Esophagus squamous epithelium (tissue), 5 donors: ENCODE data around the gene ABHD17A. TPM values are rescaled to one million over a fixed set of nuclear protein-coding genes. Genes with fewer than 3 reads are reported as not detected.

Experiments
- DNase-seq: peaks from one replicate; lab custom pipeline; 2025; lab: John Stamatoyannopoulos, UW
- H3K27ac ChIP-seq, 4 donors: fragments of 200-600 bp; sonication (generic); one replicate each; pipeline ENCODE4 v1.5.1; 2016 to 2019; ENCODE audit warnings: mild to moderate bottlenecking in 1 of 4
- H3K27me3 ChIP-seq, 4 donors: fragments of 200-600 bp; sonication (generic); 1 replicate in 3 of 4; 2 replicates in 1 of 4; pipeline versions ENCODE4 v1.5.1 to v1.6.0; 2017 to 2021; ENCODE audit warnings: antibody characterized with exemption in 1 of 4
- H3K36me3 ChIP-seq, 3 donors: fragments of 200-600 bp; sonication (generic); one replicate each; pipeline ENCODE4 v1.5.1; 2016 to 2019
- H3K4me1 ChIP-seq, 3 donors: fragments of 200-600 bp; sonication (generic); one replicate each; pipeline ENCODE4 v1.5.1; 2017 to 2019
- H3K4me3 ChIP-seq, 4 donors: fragments of 200-600 bp; sonication (generic); 1 replicate in 3 of 4; 2 replicates in 1 of 4; pipeline ENCODE4 v1.5.1; 2016 to 2019; ENCODE audit warnings: mild to moderate bottlenecking in 2 of 4, moderate library complexity in 1 of 4
- H3K9me3 ChIP-seq, 3 donors: fragments of 200-600 bp; sonication (generic); one replicate each; pipeline ENCODE4 v1.5.1; 2016 to 2019
- CTCF ChIP-seq, 6 experiments: fragments of 450-650 bp in 4 of 6; fragments of 200-600 bp in 2 of 6; sonication (generic) in 2 of 6; IDR thresholded peaks; one replicate each; pipeline ENCODE4 v1.5.1; 2016 to 2019; ENCODE audit warnings: antibody characterized with exemption in 6 of 6, mild to moderate bottlenecking in 4 of 6, moderate library complexity in 4 of 6
- POLR2A ChIP-seq, 4 donors: fragments of 450-650 bp; IDR thresholded peaks; one replicate each; pipeline ENCODE4 v1.6.1; 2017; ENCODE audit warnings: antibody characterized with exemption in 4 of 4, mild to moderate bottlenecking in 4 of 4, moderate library complexity in 3 of 4
- WGBS, 2 donors: methylation state at CpG; one replicate each; pipeline ENCODE4 v1.1.5; 2018; 5-methylcytosine and 5-hydroxymethylcytosine counted together
- intact Hi-C: fragments of 100-400 bp; cut with DNase I; formaldehyde crosslinking; loops from one replicate; pipeline ENCODE4 v1.15.0; 2022
- total RNA-seq, 4 donors: library from RNA; depleted of rRNA; stranded (reverse); fragments of >200 nt; gene quantifications; one replicate each; pipeline ENCODE4 v1.1.0, GENCODE V29; 2016
- donor health status: DM: yes; HTN: yes; CAD: no.

ABHD17A gene
- total RNA-seq, 4 donors from 2014 or later, result 78.4 to 91.7 (median 82.9) TPM

DNA sequence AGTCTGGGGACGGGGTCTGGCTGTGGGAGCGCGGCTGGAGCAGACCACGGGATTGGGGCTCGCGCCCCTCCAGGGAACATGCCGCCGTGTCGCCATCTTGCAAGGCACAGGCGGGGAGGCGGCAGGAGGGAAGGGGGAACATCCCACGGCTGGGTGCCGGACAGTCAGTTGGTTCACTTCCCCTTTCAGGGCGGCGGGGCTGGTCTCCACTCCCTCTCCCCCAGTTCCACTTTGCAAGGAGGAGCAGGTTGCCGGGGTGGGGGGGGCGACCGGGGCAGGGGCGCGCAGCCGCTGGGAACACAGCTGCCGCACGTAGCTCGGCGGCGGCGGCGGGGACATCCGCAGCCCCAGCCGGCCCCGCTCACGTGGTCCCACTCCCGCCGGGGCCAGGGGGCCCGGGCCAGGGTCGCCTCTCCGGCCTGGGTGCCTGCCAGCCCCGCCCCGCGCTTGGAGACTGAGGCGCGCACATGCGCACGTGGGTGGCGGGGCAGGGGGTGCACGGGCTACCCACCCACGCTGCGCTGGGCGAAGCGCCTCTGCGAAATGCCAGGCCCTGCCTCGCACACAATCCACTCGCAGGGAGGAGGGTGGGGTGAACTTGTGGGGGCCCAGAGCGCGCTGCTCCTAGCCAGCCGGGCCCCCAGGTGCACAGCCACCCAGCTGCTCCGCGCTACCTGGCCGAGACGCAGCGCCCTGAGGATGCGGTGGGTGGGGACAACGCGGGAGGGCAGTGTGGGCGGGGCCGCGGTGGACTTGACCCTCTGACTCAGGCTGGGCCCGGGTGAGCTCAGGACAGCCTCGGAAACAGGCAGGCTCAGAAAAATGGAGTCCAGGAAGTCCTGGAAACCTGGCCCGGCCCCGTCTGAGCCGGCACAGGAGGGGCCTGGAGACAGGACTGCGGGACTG is 28.3 kb downstream of the ABHD17A start:
- 6% methylated on average over 17 of the region's 73 CpGs; no CpG with 5 or more reads in 1 of the 2 donors for WGBS, 2 donors
- peak in 1 of 6 experiments; percentile 5 for TF ChIP-seq CTCF (IDR thresholded peaks at IDR 0.05)
- TF ChIP-seq POLR2A (IDR thresholded peaks at IDR 0.05), result peak in 1 of 4 donors; percentile 61
- H3K9me3 ChIP-seq, result no peaks in the 10 kb centered on the region
- H3K27me3 ChIP-seq, result no peaks in the 10 kb centered on the region
- intact Hi-C loops, result no loop called here
- peak overlapping the region; percentile 92 to 97 (median 96) for H3K27ac ChIP-seq
- H3K36me3 ChIP-seq, result peaks cover 0 to 7% (median 0%) of the 10 kb centered on the region in 3 donors
- H3K4me3 ChIP-seq, result peak overlapping the region; percentile 31 to 78 (median 53)
- DNase-seq, result no peak
- peaks cover 90 to 100% (median 98%) of the 10 kb centered on the region in 3 donors for H3K4me1 ChIP-seq

- peak overlapping the region; percentile 31 to 78 (median 53) for H3K4me3 ChIP-seq
- H3K36me3 ChIP-seq, result peaks cover 0 to 7% (median 0%) of the 10 kb centered on the region in 3 donors
- 33% methylated on average over 1 of the region's 6 CpGs; no CpG with 5 or more reads in 1 of the 2 donors for WGBS, 2 donors
- no peak for DNase-seq
- intact Hi-C loops, result no loop called here
- peaks cover 84 to 100% (median 96%) of the 10 kb centered on the region in 3 donors for H3K4me1 ChIP-seq
- no peaks in the 10 kb centered on the region for H3K27me3 ChIP-seq
- TF ChIP-seq CTCF (IDR thresholded peaks at IDR 0.05) (no peak), POLR2A (IDR thresholded peaks at IDR 0.05) (no peak)
- H3K9me3 ChIP-seq, result no peaks in the 10 kb centered on the region
- peak overlapping the region; percentile 92 to 97 (median 96) for H3K27ac ChIP-seq
These were observed 29.0 kb downstream of the ABHD17A start for GRCh38 chr19:1856345-1856697.

DNA sequence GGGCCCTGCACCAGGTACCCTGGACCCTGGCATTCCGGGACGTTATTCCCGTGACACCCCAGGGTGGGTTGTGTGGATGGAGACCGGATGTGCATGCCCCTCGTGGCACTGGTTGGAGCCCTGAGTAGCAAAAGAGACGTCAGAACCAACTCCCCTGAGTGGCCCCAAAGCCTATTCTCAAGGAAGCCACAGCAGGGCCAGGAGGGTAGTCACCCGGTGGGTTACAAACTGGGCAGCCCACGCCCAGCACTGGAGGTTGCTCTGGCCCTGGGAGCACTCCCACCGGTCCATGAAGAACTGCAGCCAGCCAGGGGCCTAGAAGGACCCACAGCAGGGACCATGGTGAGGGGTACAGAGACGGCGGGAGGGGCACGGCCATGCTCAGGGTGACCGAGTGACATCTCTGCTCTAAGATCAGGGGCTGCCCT is 29.5 kb downstream of the ABHD17A start:
- peaks cover 0 to 7% (median 0%) of the 10 kb centered on the region in 3 donors for H3K36me3 ChIP-seq
- peaks cover 79 to 99% (median 92%) of the 10 kb centered on the region in 3 donors for H3K4me1 ChIP-seq
- H3K27me3 ChIP-seq, result no peaks in the 10 kb centered on the region
- intact Hi-C loops, result no loop called here
- peak overlapping the region in 3 of 4 donors; percentile 51 to 78 (median 55) for H3K4me3 ChIP-seq
- DNase-seq, result no peak
- WGBS, 2 donors, result 36% methylated on average over 4 of the region's 13 CpGs; no CpG with 5 or more reads in 1 of the 2 donors
- TF ChIP-seq POLR2A (IDR thresholded peaks at IDR 0.05), result peak in 1 of 4 donors; percentile 8
- no peak for TF ChIP-seq CTCF (IDR thresholded peaks at IDR 0.05)
- H3K9me3 ChIP-seq, result no peaks in the 10 kb centered on the region
- H3K27ac ChIP-seq, result peak overlapping the region; percentile 92 to 97 (median 96)

GRCh38 chr19:1855040-1855827 is 30.1 kb downstream of the ABHD17A start:
- Histone ChIP-seq H3K4me1 (peaks cover 73 to 93% (median 85%) of the 10 kb centered on the region in 3 donors), H3K36me3 (peaks cover 0 to 7% (median 0%) of the 10 kb centered on the region in 3 donors), H3K27ac (peak overlapping the region; percentile 92 to 97 (median 96)), H3K27me3 (no peaks in the 10 kb centered on the region), H3K4me3 (peak overlapping the region; percentile 14 to 78 (median 53)), H3K9me3 (no peaks in the 10 kb centered on the region)
- DNase-seq, result peak; percentile 66
- WGBS, 2 donors, result 0 to 4% methylated on average over 5 to 18 of the region's 33 CpGs
- intact Hi-C loops, result no loop called here
- peak in 3 of 4 donors; percentile 21 to 85 (median 71) for TF ChIP-seq POLR2A (IDR thresholded peaks at IDR 0.05)
- TF ChIP-seq CTCF (IDR thresholded peaks at IDR 0.05), result peak in 2 of 6 experiments; percentile 5 to 10
